Tibial artery (tissue), 4 donors: ENCODE measurements around the gene ZNF138.
"Not testable (repeated sequence)": the region's sequence is repeated elsewhere in the genome, so short reads cannot be mapped to it uniquely, and the experiment has no call there.

Source experiments
- DNase-seq, 2 donors: peaks; one replicate each; pipeline ENCODE4 v3.0.0-alpha.2; 2019
- H3K27ac ChIP-seq, 2 donors: fragments of 200-600 bp; sonication (generic) in 1 of 2; 1 replicate in 1 of 2; 2 replicates in 1 of 2; pipeline ENCODE4 v1.5.1; 2018 to 2019; ENCODE audit warnings: mild to moderate bottlenecking in 1 of 2
- H3K27me3 ChIP-seq, 2 donors: fragments of 200-600 bp; sonication (generic) in 1 of 2; one replicate each; pipeline versions ENCODE4 v1.5.1 to v1.6.0; 2016 to 2019
- H3K36me3 ChIP-seq, 3 donors: fragments of 200-600 bp; sonication (generic) in 2 of 3; one replicate each; pipeline ENCODE4 v1.5.1; 2016 to 2019; ENCODE audit warnings: mild to moderate bottlenecking in 2 of 3
- H3K4me1 ChIP-seq, 4 donors: fragments of 200-600 bp; sonication (generic) in 2 of 4; 1 replicate in 3 of 4; 2 replicates in 1 of 4; pipeline ENCODE4 v1.5.1; 2016 to 2019
- H3K4me3 ChIP-seq, 2 donors: fragments of 200-600 bp; sonication (generic) in 1 of 2; 1 replicate in 1 of 2; 2 replicates in 1 of 2; pipeline ENCODE4 v1.5.1; 2018 to 2019; ENCODE audit warnings: mild to moderate bottlenecking in 2 of 2
- H3K9me3 ChIP-seq, 3 donors: fragments of 200-600 bp; sonication (generic) in 1 of 3; one replicate each; pipeline ENCODE4 v1.5.1; 2016 to 2019
- intact Hi-C: fragments of 100-400 bp; cut with DNase I; formaldehyde crosslinking; loops from one replicate; pipeline ENCODE4 v1.15.0; 2023; ENCODE audit warnings: low total_unique reads
- TF ChIP-seq, protein P1 (sequence below), 2 experiments: fragments of 200-600 bp in 1 of 2; fragments of 450-650 bp in 1 of 2; IDR thresholded peaks; one replicate each; pipeline ENCODE4 v1.5.1; 2017 to 2019; ENCODE audit warnings: antibody characterized with exemption in 2 of 2, mild to moderate bottlenecking in 1 of 2, moderate library complexity in 1 of 2

The ZNF138 gene

GRCh38 chr7:64758151-64758550 is 36.1 kb upstream of the ZNF138 start:
- Histone ChIP-seq H3K4me1 (peaks cover 0 to 6% (median 0%) of the 10 kb centered on the region in 4 donors), H3K9me3 (no peaks in the 10 kb centered on the region), H3K4me3 (no peak overlapping the region), H3K27ac (no peak overlapping the region), H3K36me3 (no peaks in the 10 kb centered on the region), H3K27me3 (peaks cover 0 to 2% of the 10 kb centered on the region in 2 donors)
- TF ChIP-seq, protein P1, sequence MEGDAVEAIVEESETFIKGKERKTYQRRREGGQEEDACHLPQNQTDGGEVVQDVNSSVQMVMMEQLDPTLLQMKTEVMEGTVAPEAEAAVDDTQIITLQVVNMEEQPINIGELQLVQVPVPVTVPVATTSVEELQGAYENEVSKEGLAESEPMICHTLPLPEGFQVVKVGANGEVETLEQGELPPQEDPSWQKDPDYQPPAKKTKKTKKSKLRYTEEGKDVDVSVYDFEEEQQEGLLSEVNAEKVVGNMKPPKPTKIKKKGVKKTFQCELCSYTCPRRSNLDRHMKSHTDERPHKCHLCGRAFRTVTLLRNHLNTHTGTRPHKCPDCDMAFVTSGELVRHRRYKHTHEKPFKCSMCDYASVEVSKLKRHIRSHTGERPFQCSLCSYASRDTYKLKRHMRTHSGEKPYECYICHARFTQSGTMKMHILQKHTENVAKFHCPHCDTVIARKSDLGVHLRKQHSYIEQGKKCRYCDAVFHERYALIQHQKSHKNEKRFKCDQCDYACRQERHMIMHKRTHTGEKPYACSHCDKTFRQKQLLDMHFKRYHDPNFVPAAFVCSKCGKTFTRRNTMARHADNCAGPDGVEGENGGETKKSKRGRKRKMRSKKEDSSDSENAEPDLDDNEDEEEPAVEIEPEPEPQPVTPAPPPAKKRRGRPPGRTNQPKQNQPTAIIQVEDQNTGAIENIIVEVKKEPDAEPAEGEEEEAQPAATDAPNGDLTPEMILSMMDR (IDR thresholded peaks at IDR 0.05) = no peak
- intact Hi-C loops = no loop called here
- no peak for DNase-seq

DNA sequence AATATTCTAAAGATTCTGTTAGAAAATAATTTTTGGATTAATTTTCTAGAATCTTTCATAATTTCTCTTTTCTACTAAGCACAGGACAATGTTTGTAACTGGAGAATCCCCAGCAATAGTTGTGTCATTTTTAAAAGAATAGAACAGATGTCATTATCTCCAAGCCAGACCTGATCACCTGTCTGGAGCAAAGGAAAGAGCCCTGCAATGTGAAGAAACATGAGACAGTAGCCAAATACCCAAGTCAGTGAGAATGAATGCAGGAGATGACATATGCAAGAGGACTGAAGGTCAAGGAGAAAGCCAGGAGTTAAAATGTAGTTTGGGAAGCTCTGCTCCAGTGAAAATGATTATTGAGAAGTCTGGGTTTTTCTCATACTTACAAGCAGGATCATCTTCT is 25.4 kb upstream of the ZNF138 start:
- no peaks in the 10 kb centered on the region for H3K27me3 ChIP-seq
- no peak for DNase-seq
- no peaks in the 10 kb centered on the region for H3K9me3 ChIP-seq
- TF ChIP-seq, protein P1 (IDR thresholded peaks at IDR 0.05) = no peak
- intact Hi-C loops = no loop called here
- no peaks in the 10 kb centered on the region for H3K4me1 ChIP-seq
- H3K4me3 ChIP-seq = no peak overlapping the region
- H3K36me3 ChIP-seq = no peaks in the 10 kb centered on the region
- H3K27ac ChIP-seq = no peak overlapping the region

- DNase-seq = no peak
- Histone ChIP-seq H3K27ac (no peak overlapping the region), H3K27me3 (no peaks in the 10 kb centered on the region), H3K4me1 (no peaks in the 10 kb centered on the region), H3K4me3 (no peak overlapping the region), H3K36me3 (no peaks in the 10 kb centered on the region), H3K9me3 (no peaks in the 10 kb centered on the region)
- intact Hi-C loops = no loop called here
- TF ChIP-seq, protein P1 (IDR thresholded peaks at IDR 0.05) = no peak
Observed at GRCh38 chr7:64774204-64774842, 19.9 kb upstream of the ZNF138 start.

- H3K36me3 ChIP-seq = no peaks in the 10 kb centered on the region
- no peak overlapping the region for H3K4me3 ChIP-seq
- no peak for DNase-seq
- no peaks in the 10 kb centered on the region for H3K4me1 ChIP-seq
- TF ChIP-seq, protein P1 (IDR thresholded peaks at IDR 0.05) = no peak
- no peak overlapping the region for H3K27ac ChIP-seq
- intact Hi-C loops = no loop called here
- H3K27me3 ChIP-seq = no peaks in the 10 kb centered on the region
- H3K9me3 ChIP-seq = no peaks in the 10 kb centered on the region
Observed at GRCh38 chr7:64775289-64775688, 18.9 kb upstream of the ZNF138 start.

DNA sequence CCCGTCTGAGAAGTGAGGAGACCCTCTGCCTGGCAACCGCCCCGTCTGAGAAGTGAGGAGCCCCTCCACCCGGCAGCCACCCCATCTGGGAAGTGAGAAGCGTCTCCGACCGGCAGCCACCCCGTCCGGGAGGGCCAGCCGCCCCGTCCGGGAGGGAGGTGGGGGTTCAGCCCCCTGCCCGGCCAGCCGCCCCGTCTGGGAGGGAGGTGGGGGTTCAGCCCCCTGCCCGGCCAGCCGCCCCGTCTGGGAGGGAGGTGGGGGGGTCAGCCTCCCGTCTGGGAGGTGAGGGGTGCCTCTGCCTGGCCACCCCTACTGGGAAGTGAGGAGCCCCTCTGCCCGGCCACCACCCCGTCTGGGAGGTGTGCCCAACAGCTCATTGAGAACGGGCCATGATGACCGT is 9.4 kb upstream of the ZNF138 start:
- intact Hi-C loops, H3K27ac ChIP-seq, H3K4me1 ChIP-seq, DNase-seq, H3K9me3 ChIP-seq, H3K4me3 ChIP-seq, H3K36me3 ChIP-seq, H3K27me3 ChIP-seq: not testable (repeated sequence)

GRCh38 chr7:64787295-64787694 is 6.9 kb upstream of the ZNF138 start:
- intact Hi-C loops = no loop called here
- TF ChIP-seq, protein P1 (IDR thresholded peaks at IDR 0.05) = no peak
- Histone ChIP-seq H3K36me3 (no peaks in the 10 kb centered on the region), H3K9me3 (no peaks in the 10 kb centered on the region), H3K27me3 (no peaks in the 10 kb centered on the region), H3K4me1 (no peaks in the 10 kb centered on the region), H3K4me3 (no peak overlapping the region), H3K27ac (no peak overlapping the region)
- no peak for DNase-seq

DNA sequence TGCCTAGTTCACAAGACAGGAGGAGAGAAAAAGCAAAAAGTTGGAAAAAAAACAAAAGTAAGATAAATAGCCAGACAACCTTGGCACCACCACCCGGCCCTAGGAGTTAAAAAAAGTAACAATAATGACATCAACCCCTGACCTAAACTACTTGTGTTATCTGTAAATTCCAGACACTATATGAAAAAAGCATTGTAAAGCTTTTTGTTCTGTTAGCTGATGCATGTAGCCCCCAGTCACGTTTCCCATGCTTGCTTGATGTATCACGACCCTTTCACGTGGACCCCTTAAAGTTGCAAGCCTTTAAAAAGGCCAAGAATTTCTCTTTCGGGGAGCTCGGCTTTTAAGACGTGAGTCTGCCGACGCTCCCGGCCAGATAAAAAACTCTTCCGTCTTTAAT is 5.0 kb upstream of the ZNF138 start:
- H3K4me1 ChIP-seq, H3K27ac ChIP-seq, intact Hi-C loops, DNase-seq, H3K9me3 ChIP-seq, H3K27me3 ChIP-seq, H3K36me3 ChIP-seq, H3K4me3 ChIP-seq: not testable (repeated sequence)
